Keratinocyte (primary cell): ENCODE data around the gene SUN3. TPM values are rescaled to one million over a fixed set of nuclear protein-coding genes. Genes with fewer than 3 reads are reported as not detected.

Experiments
- DNase-seq: peaks from one replicate; pipeline ENCODE4 v3.0.0-alpha.2; 2011; ENCODE audit warnings: low read depth, missing footprints, low spot score
- FAIRE-seq: peaks from 2 replicates; lab custom pipeline; 2011; peaks lifted over from hg19 to GRCh38; lab: Jason Lieb, UNC
- H2AFZ ChIP-seq: 2 replicates; pipeline ENCODE4 v1.6.0; 2012; ENCODE audit warnings: low read length, control low read depth, inconsistent platforms; ENCODE audit not compliant: control insufficient read depth
- H3K27ac ChIP-seq: 2 replicates; pipeline ENCODE4 v1.5.1; 2011; ENCODE audit warnings: low read length; ENCODE audit not compliant: control insufficient read depth, insufficient read depth
- H3K27me3 ChIP-seq: 3 replicates; pipeline ENCODE4 v1.6.0; 2011; ENCODE audit warnings: low read length; ENCODE audit not compliant: control insufficient read depth, insufficient read depth; ENCODE audit errors: extremely low read depth
- H3K36me3 ChIP-seq, 2 experiments: 2 replicates in 1 of 2; 3 replicates in 1 of 2; pipeline ENCODE4 v1.5.1; 2011; ENCODE audit warnings: low read length in 2 of 2, mild to moderate bottlenecking in 1 of 2; ENCODE audit not compliant: control insufficient read depth in 2 of 2, insufficient read depth in 2 of 2; ENCODE audit errors: extremely low read depth in 1 of 2
- H3K4me1 ChIP-seq: 3 replicates; pipeline ENCODE4 v1.5.1; 2011; ENCODE audit warnings: low read length; ENCODE audit not compliant: control insufficient read depth, insufficient read depth; ENCODE audit errors: extremely low read depth
- H3K4me2 ChIP-seq: 3 replicates; pipeline ENCODE4 v1.6.0; 2011; ENCODE audit warnings: low read depth, low read length; ENCODE audit not compliant: control insufficient read depth, insufficient read depth; ENCODE audit errors: extremely low read depth
- H3K4me3 ChIP-seq, 3 experiments: fragments of 200-600 bp in 1 of 3; sonication (generic) in 1 of 3; 2 replicates in 2 of 3; 3 replicates in 1 of 3; pipeline ENCODE4 v1.5.1; 2011 to 2016; ENCODE audit warnings: low read length in 3 of 3, mild to moderate bottlenecking in 3 of 3, control low read depth in 2 of 3, inconsistent platforms in 1 of 3, low read depth in 1 of 3, mixed read lengths in 1 of 3, mixed run types in 1 of 3, moderate library complexity in 1 of 3; ENCODE audit not compliant: control insufficient read depth in 2 of 3, insufficient read depth in 2 of 3; ENCODE audit errors: extremely low read depth in 1 of 3
- H3K79me2 ChIP-seq: 2 replicates; pipeline ENCODE4 v1.6.0; 2012; ENCODE audit warnings: low read length; ENCODE audit not compliant: control insufficient read depth, insufficient read depth
- H3K9ac ChIP-seq: 3 replicates; pipeline ENCODE4 v1.6.0; 2011; ENCODE audit warnings: low read length; ENCODE audit not compliant: control insufficient read depth, insufficient read depth; ENCODE audit errors: extremely low read depth
- H3K9me1 ChIP-seq: 3 replicates; pipeline ENCODE4 v1.6.0; 2011; ENCODE audit warnings: low read length; ENCODE audit not compliant: control insufficient read depth, insufficient read depth; ENCODE audit errors: extremely low read depth
- H3K9me3 ChIP-seq: 2 replicates; pipeline ENCODE4 v1.5.1; 2012; ENCODE audit warnings: low read depth, low read length; ENCODE audit not compliant: control insufficient read depth
- H4K20me1 ChIP-seq: 3 replicates; pipeline ENCODE4 v1.6.0; 2011; ENCODE audit warnings: low read length; ENCODE audit not compliant: control insufficient read depth, insufficient read depth; ENCODE audit errors: extremely low read depth
- CTCF ChIP-seq, 3 experiments: IDR thresholded peaks in 1 of 3; conservative IDR thresholded peaks in 1 of 3; optimal IDR thresholded peaks in 1 of 3; 2 replicates in 2 of 3; 3 replicates in 1 of 3; pipeline versions ENCODE3 to v1.5.1; 2011; ENCODE audit warnings: low read length in 3 of 3, mild to moderate bottlenecking in 3 of 3, moderate library complexity in 2 of 3, control low read depth in 1 of 3, inconsistent platforms in 1 of 3; ENCODE audit not compliant: insufficient read depth in 2 of 3; ENCODE audit errors: extremely low read depth in 1 of 3
- EZH2 ChIP-seq: IDR thresholded peaks from one replicate; pipeline ENCODE4 v1.6.1; 2012; ENCODE audit warnings: inconsistent platforms, mild to moderate bottlenecking, low read length, moderate library complexity
- dilution Hi-C: fragments of 300-500 bp; cut with MboI; formaldehyde crosslinking; loops from one replicate; pipeline ENCODE4 v1.7.0; 2020; ENCODE audit warnings: low sequenced_read_pairs; ENCODE audit not compliant: extremely low pct_ligation_motif_present
- polyA plus RNA-seq, 5 experiments: library from polyadenylated mRNA; depleted of rRNA in 3 of 5; stranded (reverse) in 3 of 5; stranded (forward) in 1 of 5; unstranded in 1 of 5; fragments of >200 nt; gene quantifications; 1 replicate in 1 of 5; 2 replicates in 3 of 5; 3 replicates in 1 of 5; pipeline versions ENCODE4 v1.2.1 to v1.2.3, GENCODE V29; 2011 to 2012; ENCODE audit warnings: missing spikeins in 2 of 5, low read depth in 1 of 5, low replicate concordance in 1 of 5

Gene SUN3
- polyA plus RNA-seq, 1 donor (not counting 4 experiments of a cell fraction or from before 2014, with no cell fraction given) = not detected

GRCh38 chr7:47948141-47948790 lies 80.6 kb downstream of the SUN3 start, which contains the start of gene PKD1L1:
Gene PKD1L1 (minus strand): TSS chr7:47948466. CDS start chr7:47948440, 26 bp downstream.
- Histone ChIP-seq H2AFZ (no peak within 1 kb of the TSS), H3K79me2 (no peaks in the 10 kb centered on the region), H3K4me3 (no peak within 1 kb of the TSS), H3K9ac (no peak within 1 kb of the TSS), H3K4me1 (peaks cover 6% of the 10 kb centered on the region), H3K36me3 (no peaks in the 10 kb centered on the region), H3K9me3 (no peaks in the 10 kb centered on the region), H4K20me1 (no peaks in the 10 kb centered on the region), H3K4me2 (no peak within 1 kb of the TSS), H3K27ac (no peak within 1 kb of the TSS), H3K9me1 (no peaks in the 10 kb centered on the region), H3K27me3 (no peaks in the 10 kb centered on the region)
- TF ChIP-seq EZH2 = no peak
- TF ChIP-seq CTCF (optimal IDR thresholded peaks at IDR 0.05 in 1 of 3, IDR thresholded peaks at IDR 0.05 in 1 of 3, conservative IDR thresholded peaks at IDR 0.05 in 1 of 3; ENCODE audit: extremely low read depth in 1 of 3, insufficient read depth in 2 of 3, low read length in 3 of 3) = no peak
- no peak for FAIRE-seq
- dilution Hi-C loops = no loop called here
- no peak for DNase-seq

GRCh38 chr7:47947355-47947749 lies 81.6 kb downstream of the SUN3 start:
- H3K9ac ChIP-seq = no peak overlapping the region
- H3K4me2 ChIP-seq = no peak overlapping the region
- H2AFZ ChIP-seq = no peak overlapping the region
- no peak overlapping the region for H3K27ac ChIP-seq
- no peaks in the 10 kb centered on the region for H3K27me3 ChIP-seq
- DNase-seq (no peak), FAIRE-seq (no peak)
- no peaks in the 10 kb centered on the region for H3K9me3 ChIP-seq
- no peaks in the 10 kb centered on the region for H3K36me3 ChIP-seq
- H3K79me2 ChIP-seq = no peaks in the 10 kb centered on the region
- TF ChIP-seq EZH2 (no peak), CTCF (optimal IDR thresholded peaks at IDR 0.05 in 1 of 3, IDR thresholded peaks at IDR 0.05 in 1 of 3, conservative IDR thresholded peaks at IDR 0.05 in 1 of 3; ENCODE audit: extremely low read depth in 1 of 3, insufficient read depth in 2 of 3, low read length in 3 of 3) (no peak)
- H3K9me1 ChIP-seq = no peaks in the 10 kb centered on the region
- H4K20me1 ChIP-seq = no peaks in the 10 kb centered on the region
- H3K4me3 ChIP-seq = no peak overlapping the region
- dilution Hi-C loops = no loop called here
- H3K4me1 ChIP-seq = peaks cover 6% of the 10 kb centered on the region
